NCI-H1436 (cell line): Measurements from ENCODE around the gene L3MBTL4.
"Not testable (repeated sequence)": the region's sequence is repeated elsewhere in the genome, so short reads cannot be mapped to it uniquely, and the experiment has no call there.

ENCODE experiments used
- DNase-seq: peaks from one replicate; lab custom pipeline; 2025; lab: John Stamatoyannopoulos, UW

L3MBTL4 gene

GRCh38 chr18:6185782-6186181, 228.9 kb downstream of the L3MBTL4 start:
- not testable (repeated sequence) for DNase-seq

GRCh38 chr18:6174983-6175745, 239.5 kb downstream of the L3MBTL4 start:
- DNase-seq, result no peak

GRCh38 chr18:6170604-6171003, 244.1 kb downstream of the L3MBTL4 start:
- DNase-seq, result no peak

GRCh38 chr18:6161549-6161948, 253.2 kb downstream of the L3MBTL4 start:
- DNase-seq, result no peak

GRCh38 chr18:6159426-6159825, 255.3 kb downstream of the L3MBTL4 start:
- DNase-seq, result no peak

GRCh38 chr18:6158958-6159357, 255.8 kb downstream of the L3MBTL4 start:
- no peak for DNase-seq

GRCh38 chr18:6156446-6156845, 258.3 kb downstream of the L3MBTL4 start:
- DNase-seq, result no peak

GRCh38 chr18:6155707-6156106, 259.0 kb downstream of the L3MBTL4 start:
- no peak for DNase-seq

GRCh38 chr18:6150430-6150829, 264.3 kb downstream of the L3MBTL4 start:
- DNase-seq, result no peak

- no peak for DNase-seq
Observed at GRCh38 chr18:6146307-6146661, 268.4 kb downstream of the L3MBTL4 start.

- DNase-seq, result no peak
Observed at GRCh38 chr18:6145645-6146306, 268.9 kb downstream of the L3MBTL4 start.

- no peak for DNase-seq
Observed at GRCh38 chr18:6139007-6139406, 275.7 kb downstream of the L3MBTL4 start.

GRCh38 chr18:6135901-6136300, 278.8 kb downstream of the L3MBTL4 start:
- DNase-seq, result not testable (repeated sequence)

- DNase-seq, result not testable (repeated sequence)
Observed at GRCh38 chr18:6135029-6135428, 279.7 kb downstream of the L3MBTL4 start.

- no peak for DNase-seq
Observed at GRCh38 chr18:6132751-6133368, 281.9 kb downstream of the L3MBTL4 start.

- no peak for DNase-seq
Observed at GRCh38 chr18:6120820-6121279, 293.9 kb downstream of the L3MBTL4 start.

GRCh38 chr18:6119761-6120160, 294.9 kb downstream of the L3MBTL4 start:
- no peak for DNase-seq

GRCh38 chr18:6118080-6118479, 296.6 kb downstream of the L3MBTL4 start:
- DNase-seq, result no peak

GRCh38 chr18:6115710-6116109, 299.0 kb downstream of the L3MBTL4 start:
- DNase-seq, result no peak

GRCh38 chr18:6113650-6114049, 301.1 kb downstream of the L3MBTL4 start:
- no peak for DNase-seq

- no peak for DNase-seq
Observed at GRCh38 chr18:6111726-6112125, 303.0 kb downstream of the L3MBTL4 start.

GRCh38 chr18:6109743-6110142, 305.0 kb downstream of the L3MBTL4 start:
- no peak for DNase-seq

- DNase-seq, result no peak
Observed at GRCh38 chr18:6107794-6108193, 306.9 kb downstream of the L3MBTL4 start.
